GM12891 (cell line): ENCODE measurements around the gene LRRC17.
"Not testable (repeated sequence)": the region's sequence is repeated elsewhere in the genome, so short reads cannot be mapped to it uniquely, and the experiment has no call there.

Experiments used
- POLR2A ChIP-seq: IDR thresholded peaks from 2 replicates; pipeline ENCODE4 v1.6.1; 2011; ENCODE audit warnings: low read depth, low read length, control low read depth
- POLR2AphosphoS5 ChIP-seq: IDR thresholded peaks from 2 replicates; pipeline ENCODE4 v1.6.1; 2011; ENCODE audit warnings: low read depth, low read length, control low read depth
- SPI1 ChIP-seq: IDR thresholded peaks from 2 replicates; pipeline ENCODE4 v1.6.1; 2011; ENCODE audit warnings: low read depth, low read length, control low read depth
- TAF1 ChIP-seq: IDR thresholded peaks from 2 replicates; pipeline ENCODE4 v1.6.1; 2011; ENCODE audit warnings: low read depth, low read length, control low read depth

DNA sequence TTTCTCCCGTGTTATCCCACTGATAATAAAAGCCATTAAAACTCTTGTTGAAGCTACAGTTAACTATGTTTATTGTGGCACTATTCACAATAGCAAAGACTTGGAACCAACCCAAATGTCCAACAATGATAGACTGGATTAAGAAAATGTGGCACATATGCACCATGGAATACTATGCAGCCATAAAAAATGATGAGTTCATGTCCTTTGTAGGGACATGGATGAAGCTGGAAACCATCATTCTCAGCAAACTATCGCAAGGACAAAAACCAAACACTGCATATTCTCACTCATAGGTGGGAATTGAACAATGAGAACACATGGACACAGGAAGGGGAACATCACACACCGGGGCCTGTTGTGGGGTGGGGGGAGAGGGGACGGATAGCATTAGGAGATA is 64.8 kb downstream of the LRRC17 start:
- TF ChIP-seq POLR2AphosphoS5, POLR2A, SPI1, TAF1: not testable (repeated sequence)
